NCI-H1417 (cell line): ENCODE measurements around the gene B3GNT3.
"Not testable (repeated sequence)": the region's sequence is repeated elsewhere in the genome, so short reads cannot be mapped to it uniquely, and the experiment has no call there.

Experiments used
- DNase-seq, 3 experiments: peaks; one replicate each; lab custom pipeline; 2025; lab: John Stamatoyannopoulos, UW

Gene B3GNT3

GRCh38 chr19:17766543-17767131 lies 28.3 kb upstream of the B3GNT3 start:
- peak in 1 of 3 experiments; percentile 73 for DNase-seq

- DNase-seq, result no peak
Observed at GRCh38 chr19:17767559-17767958, 27.4 kb upstream of the B3GNT3 start.

GRCh38 chr19:17770613-17771012 lies 24.3 kb upstream of the B3GNT3 start:
- DNase-seq, result no peak

- no peak for DNase-seq
Observed at GRCh38 chr19:17772172-17772571, 22.8 kb upstream of the B3GNT3 start.

- DNase-seq, result peak in 1 of 3 experiments; percentile 20
Observed at GRCh38 chr19:17775245-17775927, 19.6 kb upstream of the B3GNT3 start.

- no peak for DNase-seq
Observed at GRCh38 chr19:17775991-17776803, 18.7 kb upstream of the B3GNT3 start.

GRCh38 chr19:17777840-17778239 lies 17.1 kb upstream of the B3GNT3 start:
- DNase-seq, result not testable (repeated sequence)

- DNase-seq, result peak; percentile 25 to 68 (median 56)
Observed at GRCh38 chr19:17778251-17778967, 16.5 kb upstream of the B3GNT3 start.

- peak; percentile 1 to 67 (median 61) for DNase-seq
Observed at GRCh38 chr19:17778968-17779929, 15.7 kb upstream of the B3GNT3 start.

GRCh38 chr19:17780781-17781180 lies 14.2 kb upstream of the B3GNT3 start:
- no peak for DNase-seq

GRCh38 chr19:17783721-17784120 lies 11.2 kb upstream of the B3GNT3 start:
- not testable (repeated sequence) for DNase-seq

GRCh38 chr19:17784201-17785008 lies 10.5 kb upstream of the B3GNT3 start:
- DNase-seq, result peak; percentile 49 to 80 (median 64)

GRCh38 chr19:17787274-17787913 lies 7.5 kb upstream of the B3GNT3 start:
- DNase-seq, result no peak

GRCh38 chr19:17788632-17789031 lies 6.3 kb upstream of the B3GNT3 start:
- DNase-seq, result no peak

GRCh38 chr19:17790059-17790780 lies 4.7 kb upstream of the B3GNT3 start:
- peak in 1 of 3 experiments; percentile 41 for DNase-seq

GRCh38 chr19:17794412-17794730 lies 567 bp upstream of the B3GNT3 start:
- DNase-seq, result no peak

GRCh38 chr19:17795495-17795856 lies 538 bp downstream of the B3GNT3 start:
- no peak for DNase-seq

- DNase-seq, result no peak
Observed at GRCh38 chr19:17796013-17796837, 1.3 kb downstream of the B3GNT3 start.
